Skeletal muscle tissue (tissue), 4 donors: Measurements from ENCODE around the gene NFKBIZ. TPM values are rescaled to one million over a fixed set of nuclear protein-coding genes. Genes with fewer than 3 reads are reported as not detected.
"Not testable (repeated sequence)": the region's sequence is repeated elsewhere in the genome, so short reads cannot be mapped to it uniquely, and the experiment has no call there.

Source experiments
- H3K27ac ChIP-seq: one replicate; pipeline ENCODE4 v1.7.0; 2013; ENCODE audit warnings: mild to moderate bottlenecking, low read depth, low read length, inconsistent platforms
- H3K27me3 ChIP-seq, 3 donors: one replicate each; pipeline ENCODE4 v1.7.0; 2013; ENCODE audit warnings: low read length in 3 of 3; ENCODE audit not compliant: control insufficient read depth in 3 of 3, insufficient read depth in 3 of 3
- H3K36me3 ChIP-seq, 3 donors: one replicate each; pipeline ENCODE4 v1.7.0; 2013; ENCODE audit warnings: low read length in 3 of 3; ENCODE audit not compliant: control insufficient read depth in 3 of 3, insufficient read depth in 3 of 3
- H3K4me1 ChIP-seq, 3 donors: one replicate each; pipeline ENCODE4 v1.7.0; 2013; ENCODE audit warnings: low read length in 3 of 3, mild to moderate bottlenecking in 3 of 3; ENCODE audit not compliant: control insufficient read depth in 3 of 3, insufficient read depth in 3 of 3
- H3K4me3 ChIP-seq, 3 donors: one replicate each; pipeline ENCODE4 v1.7.0; 2013; ENCODE audit warnings: low read length in 3 of 3
- H3K9ac ChIP-seq, 3 donors: one replicate each; pipeline ENCODE4 v1.7.0; 2013; ENCODE audit warnings: low read length in 3 of 3, mild to moderate bottlenecking in 3 of 3, moderate library complexity in 2 of 3, low read depth in 1 of 3
- H3K9me3 ChIP-seq, 3 donors: one replicate each; pipeline ENCODE4 v1.7.0; 2013; ENCODE audit warnings: low read length in 3 of 3; ENCODE audit not compliant: control insufficient read depth in 3 of 3
- total RNA-seq: library from RNA; depleted of rRNA; stranded (reverse); fragments of >200 nt; gene quantifications from one replicate; pipeline ENCODE4 v1.2.3, GENCODE V29; 2014
- donor health status: Osteomylitis.

Gene NFKBIZ
- total RNA-seq, 1 donor from 2014 or later = 7.8 TPM

- Histone ChIP-seq H3K4me1 (no peaks in the 10 kb centered on the region), H3K36me3 (no peaks in the 10 kb centered on the region), H3K27me3 (no peaks in the 10 kb centered on the region), H3K9me3 (no peaks in the 10 kb centered on the region), H3K9ac (no peak overlapping the region), H3K4me3 (no peak overlapping the region), H3K27ac (no peak overlapping the region)
These were observed 52.7 kb downstream of the NFKBIZ start for GRCh38 chr3:101902041-101902440.

GRCh38 chr3:101903451-101903871 is 54.1 kb downstream of the NFKBIZ start:
- Histone ChIP-seq H3K4me1 (no peaks in the 10 kb centered on the region), H3K9me3 (no peaks in the 10 kb centered on the region), H3K36me3 (no peaks in the 10 kb centered on the region), H3K4me3 (no peak overlapping the region), H3K9ac (no peak overlapping the region), H3K27ac (no peak overlapping the region), H3K27me3 (no peaks in the 10 kb centered on the region)

- H3K4me3 ChIP-seq, H3K9ac ChIP-seq, H3K9me3 ChIP-seq, H3K27me3 ChIP-seq, H3K27ac ChIP-seq, H3K36me3 ChIP-seq, H3K4me1 ChIP-seq: not testable (repeated sequence)
These were observed 56.3 kb downstream of the NFKBIZ start for GRCh38 chr3:101905573-101905972.

Other genes starting within 250 kb of the NFKBIZ start
- 16.2 TPM for gene ZBTB11, start 172.4 kb upstream of the NFKBIZ start, total RNA-seq
- gene RPL24, start 162.8 kb upstream of the NFKBIZ start, total RNA-seq = 5,603 TPM
- gene CEP97, start 124.9 kb upstream of the NFKBIZ start, total RNA-seq = 16.2 TPM
- gene NXPE3, start 70.3 kb upstream of the NFKBIZ start, total RNA-seq = 11.0 TPM